ENCODE measurements around the gene SRPX. TPM values are rescaled to one million over a fixed set of nuclear protein-coding genes. Genes with fewer than 3 reads are reported as not detected.
A peak's percentile ranks its signal among the peaks of the same experiment; 100 is the strongest.

SRPX gene
- polyA plus RNA-seq, 1 of the 3 experiments (the other 2 are of a cell fraction): 124 TPM

GRCh38 chrX:38192007-38192810 is 28.5 kb downstream of the SRPX start:
- no peak overlapping the region for H3K4me2 ChIP-seq
- no peak overlapping the region for H3K4me3 ChIP-seq (ENCODE audit: low read depth in 2 of 2, low read length in 1 of 2)
- no peaks in the 10 kb centered on the region for H3F3A ChIP-seq (replicated peaks; ENCODE audit: insufficient read depth)
- H3K36me3 ChIP-seq (replicated peaks in 1 of 2; ENCODE audit: control insufficient read depth in 1 of 2, insufficient read depth in 2 of 2, low read length in 1 of 2): no peaks in the 10 kb centered on the region
- TF ChIP-seq RAD21 (IDR thresholded peaks at IDR 0.05; ENCODE audit: low read length) (peak; percentile 62), FOXJ3 (CRISPR knock-in tag; IDR thresholded peaks at IDR 0.05) (no peak), RCOR1 (IDR thresholded peaks at IDR 0.05; ENCODE audit: low read length) (no peak), MXI1 (IDR thresholded peaks at IDR 0.05; ENCODE audit: low read depth, low read length) (no peak), MEF2A (IDR thresholded peaks at IDR 0.05; ENCODE audit: borderline replicate concordance, low read depth) (no peak), REST (IDR thresholded peaks at IDR 0.05; ENCODE audit: low read depth, low read length) (no peak), TAF1 (IDR thresholded peaks at IDR 0.05; ENCODE audit: borderline replicate concordance, low read depth, low read length) (no peak), NFIC (IDR thresholded peaks at IDR 0.05; ENCODE audit: borderline replicate concordance) (no peak), PBX3 (IDR thresholded peaks at IDR 0.05) (no peak), ZBTB33 (IDR thresholded peaks at IDR 0.05; ENCODE audit: borderline replicate concordance, low read depth) (no peak), CTCF (IDR thresholded peaks at IDR 0.05) (peak; percentile 64), SMC3 (IDR thresholded peaks at IDR 0.05; ENCODE audit: low read depth, low read length) (peak; percentile 48)
- H3K9me2 ChIP-seq: no peaks in the 10 kb centered on the region
- ChIA-PET POLR2A (no interaction called here), CTCF (interaction anchor here (0.8 to 3.7 kb wide), 25 partner anchors 8 to 462 kb away, joined by 3 to 22 read pairs (median 4); partner anchors contain the start of gene RPGR)
- DNase-seq: peak; percentile 37
- peaks cover 3% of the 10 kb centered on the region; the same call in 1 of the 2 replicates for H3K79me2 ChIP-seq (ENCODE audit: insufficient read depth)
- peaks cover 0 to 6% of the 10 kb centered on the region in 2 experiments; a peak in 1 of 4 replicates for H3K4me1 ChIP-seq (ENCODE audit: control insufficient read depth in 1 of 2, insufficient read depth in 2 of 2, low read depth in 1 of 2, low read length in 1 of 2)
- H3K27ac ChIP-seq (ENCODE audit: low read depth in 2 of 2, low read length in 1 of 2): no peak overlapping the region
- no peaks in the 10 kb centered on the region; the same call in 1 of the 2 replicates for H4K20me1 ChIP-seq (ENCODE audit: insufficient read depth)
- no peaks in the 10 kb centered on the region for H3K9me3 ChIP-seq
- no peak overlapping the region for H2AFZ ChIP-seq (ENCODE audit: low read depth)
- 32% methylated on average over 5 of the region's 5 CpGs for WGBS (ENCODE audit: low lambda C conversion rate)
- no peaks in the 10 kb centered on the region for H3K27me3 ChIP-seq (ENCODE audit: insufficient read depth)
- H3K9ac ChIP-seq: no peak overlapping the region
